Endodermal cell (in vitro differentiated cells): ENCODE data around the gene VTI1A. TPM values are rescaled to one million over a fixed set of nuclear protein-coding genes. Genes with fewer than 3 reads are reported as not detected.

ENCODE experiments used
- DNase-seq: peaks from one replicate; pipeline ENCODE4 v3.0.0-alpha.2; 2017
- H3K27ac ChIP-seq: 2 replicates; pipeline ENCODE4 v1.5.1; 2013; ENCODE audit warnings: mild to moderate bottlenecking, low read depth, low read length, moderate library complexity
- H3K27me3 ChIP-seq: 2 replicates; pipeline ENCODE4 v1.6.1; 2013; ENCODE audit warnings: mild to moderate bottlenecking, low read length, moderate library complexity; ENCODE audit not compliant: insufficient read depth, control insufficient read depth, poor library complexity, severe bottlenecking
- H3K36me3 ChIP-seq: 2 replicates; pipeline ENCODE4 v1.7.0; 2013; ENCODE audit warnings: mild to moderate bottlenecking, low read length, moderate library complexity; ENCODE audit not compliant: control insufficient read depth, insufficient read depth
- H3K4me1 ChIP-seq: one replicate; pipeline ENCODE4 v1.7.0; 2013; ENCODE audit warnings: low read length; ENCODE audit not compliant: control insufficient read depth, insufficient read depth
- H3K4me3 ChIP-seq: 2 replicates; pipeline ENCODE4 v1.5.1; 2013; ENCODE audit warnings: mild to moderate bottlenecking, low read length, moderate library complexity
- H3K9ac ChIP-seq: 2 replicates; pipeline ENCODE4 v1.6.1; 2013; ENCODE audit warnings: mild to moderate bottlenecking, low read length, moderate library complexity; ENCODE audit not compliant: poor library complexity, severe bottlenecking; ENCODE audit errors: extremely low read depth
- H3K9me3 ChIP-seq: 2 replicates; pipeline ENCODE4 v1.6.1; 2013; ENCODE audit warnings: mild to moderate bottlenecking, low read length, moderate library complexity; ENCODE audit not compliant: control insufficient read depth
- H3K27ac Mint-ChIP-seq: 2 replicates; pipeline ENCODE4 v1.8.0; 2020; ENCODE audit warnings: mixed read lengths
- H3K27me3 Mint-ChIP-seq: 2 replicates; pipeline ENCODE4 v1.8.0; 2021; ENCODE audit warnings: mild to moderate bottlenecking, mixed read lengths; ENCODE audit not compliant: insufficient read depth
- H3K36me3 Mint-ChIP-seq: 2 replicates; pipeline ENCODE4 v1.8.0; 2020; ENCODE audit warnings: low read depth, mixed read lengths
- H3K4me1 Mint-ChIP-seq: 2 replicates; pipeline ENCODE4 v1.8.0; 2020; ENCODE audit warnings: mixed read lengths
- H3K4me3 Mint-ChIP-seq: 2 replicates; pipeline ENCODE4 v1.8.0; 2020; ENCODE audit warnings: mild to moderate bottlenecking, moderate library complexity, mixed read lengths
- H3K9me3 Mint-ChIP-seq: 2 replicates; pipeline ENCODE4 v1.8.0; 2020; ENCODE audit warnings: mild to moderate bottlenecking, mixed read lengths
- WGBS, 2 experiments: methylation state at CpG; one replicate each; pipeline versions ENCODE4 v1.1.5 to v1.1.7; 2013; ENCODE audit warnings: missing lambda C conversion rate in 2 of 2, mixed read lengths in 1 of 2; ENCODE audit not compliant: insufficient coverage in 1 of 2, insufficient read length in 1 of 2; 5-methylcytosine and 5-hydroxymethylcytosine counted together
- total RNA-seq, 2 donors: library from RNA; stranded (reverse); fragmentation: NEBNext Ultra II Directional in 1 of 2; extraction: Animal tissue kit (Norgen Biotek cat#: 25700) in 1 of 2; gene quantifications; 2 replicates in 1 of 2; 3 replicates in 1 of 2; pipeline ENCODE4 v1.2.1, GENCODE V29; 2021
- TF ChIP-seq, protein P1 (sequence below): fragments of 200-600 bp; sonication (generic); conservative IDR thresholded peaks from 2 replicates; pipeline ENCODE4 v1.5.0; 2021; ENCODE audit warnings: antibody characterized with exemption, mild to moderate bottlenecking

The VTI1A gene
- total RNA-seq, 2 donors from 2014 or later, result 27.0 to 29.9 TPM

DNA sequence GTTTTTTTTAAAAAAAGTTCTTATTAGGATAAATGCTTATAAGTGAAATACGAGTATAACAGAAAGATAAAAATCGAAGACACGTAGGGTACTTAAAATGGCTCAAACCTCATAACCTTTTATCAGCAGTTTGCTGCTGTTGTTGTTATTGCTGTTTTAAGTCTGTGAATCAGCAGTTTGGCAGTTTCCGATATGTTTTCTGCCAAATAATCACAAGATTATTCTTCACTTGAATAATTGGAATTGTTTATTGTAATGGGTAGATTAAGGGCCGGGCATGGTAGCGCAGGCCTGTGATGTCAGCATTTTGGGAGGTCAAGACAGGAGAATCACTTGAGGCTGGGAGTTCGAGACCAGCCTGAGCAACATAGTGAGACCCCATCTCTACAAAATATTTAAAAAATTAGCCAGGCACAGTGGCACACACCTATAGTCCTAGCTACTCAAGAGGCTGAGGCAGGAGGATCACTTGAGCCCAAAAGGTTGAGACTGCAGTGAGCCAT is 177.6 kb downstream of the VTI1A start:
- no peaks in the 10 kb centered on the region for H3K4me1 ChIP-seq
- TF ChIP-seq, protein P1, sequence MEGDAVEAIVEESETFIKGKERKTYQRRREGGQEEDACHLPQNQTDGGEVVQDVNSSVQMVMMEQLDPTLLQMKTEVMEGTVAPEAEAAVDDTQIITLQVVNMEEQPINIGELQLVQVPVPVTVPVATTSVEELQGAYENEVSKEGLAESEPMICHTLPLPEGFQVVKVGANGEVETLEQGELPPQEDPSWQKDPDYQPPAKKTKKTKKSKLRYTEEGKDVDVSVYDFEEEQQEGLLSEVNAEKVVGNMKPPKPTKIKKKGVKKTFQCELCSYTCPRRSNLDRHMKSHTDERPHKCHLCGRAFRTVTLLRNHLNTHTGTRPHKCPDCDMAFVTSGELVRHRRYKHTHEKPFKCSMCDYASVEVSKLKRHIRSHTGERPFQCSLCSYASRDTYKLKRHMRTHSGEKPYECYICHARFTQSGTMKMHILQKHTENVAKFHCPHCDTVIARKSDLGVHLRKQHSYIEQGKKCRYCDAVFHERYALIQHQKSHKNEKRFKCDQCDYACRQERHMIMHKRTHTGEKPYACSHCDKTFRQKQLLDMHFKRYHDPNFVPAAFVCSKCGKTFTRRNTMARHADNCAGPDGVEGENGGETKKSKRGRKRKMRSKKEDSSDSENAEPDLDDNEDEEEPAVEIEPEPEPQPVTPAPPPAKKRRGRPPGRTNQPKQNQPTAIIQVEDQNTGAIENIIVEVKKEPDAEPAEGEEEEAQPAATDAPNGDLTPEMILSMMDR, result no peak
- H3K36me3 ChIP-seq, result no peaks in the 10 kb centered on the region
- Mint-ChIP-seq H3K4me3 (no peak overlapping the region), H3K27me3 (no peaks in the 10 kb centered on the region), H3K4me1 (no peaks in the 10 kb centered on the region), H3K36me3 (peaks cover 2% of the 10 kb centered on the region), H3K9me3 (no peaks in the 10 kb centered on the region), H3K27ac (no peak overlapping the region)
- H3K27ac ChIP-seq, result no peak overlapping the region
- no peak overlapping the region for H3K9ac ChIP-seq
- H3K9me3 ChIP-seq, result no peaks in the 10 kb centered on the region
- no peaks in the 10 kb centered on the region for H3K27me3 ChIP-seq
- DNase-seq, result no peak
- WGBS, 2 experiments, result 100% methylated on average over 4 to 7 of the region's 7 CpGs
- H3K4me3 ChIP-seq, result no peak overlapping the region

DNA sequence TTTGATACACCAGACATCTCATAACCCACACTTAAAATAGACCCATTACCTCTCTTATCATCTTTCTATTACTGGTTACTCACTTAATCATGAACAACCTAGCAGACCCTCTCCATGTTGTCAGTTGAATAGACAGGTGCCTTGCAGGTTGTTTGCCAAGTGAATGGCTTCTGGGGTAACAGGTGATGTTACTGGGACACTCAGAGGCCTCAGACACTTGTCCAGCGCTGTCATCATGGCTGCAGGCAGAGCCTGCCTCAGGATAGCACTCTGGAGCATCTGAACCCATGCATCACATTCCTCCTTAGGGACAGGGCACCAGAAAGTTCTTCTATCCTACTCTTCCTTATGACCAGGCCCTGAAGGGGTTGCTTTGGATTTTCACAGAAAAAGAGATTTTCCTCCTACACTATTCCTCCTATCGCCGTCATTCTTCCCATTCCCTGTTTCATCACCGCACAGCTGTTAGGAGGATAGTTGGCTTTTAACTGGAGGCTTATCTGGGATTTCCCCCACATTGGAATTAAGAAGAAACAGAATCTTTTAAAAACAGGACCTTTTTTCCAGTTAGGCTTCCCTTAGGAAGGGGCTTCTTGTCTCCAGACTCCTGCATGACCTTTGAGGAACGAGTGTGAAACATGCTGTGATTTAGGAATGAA is 182.1 kb downstream of the VTI1A start:
- Histone ChIP-seq H3K27ac (no peak overlapping the region), H3K9me3 (no peaks in the 10 kb centered on the region), H3K4me1 (no peaks in the 10 kb centered on the region), H3K27me3 (no peaks in the 10 kb centered on the region), H3K9ac (no peak overlapping the region), H3K36me3 (no peaks in the 10 kb centered on the region), H3K4me3 (no peak overlapping the region)
- peaks cover 1% of the 10 kb centered on the region for H3K36me3 Mint-ChIP-seq
- peaks cover 8% of the 10 kb centered on the region for H3K4me1 Mint-ChIP-seq
- 95 to 100% methylated on average over 2 to 5 of the region's 5 CpGs for WGBS, 2 experiments
- DNase-seq, result no peak
- H3K4me3 Mint-ChIP-seq, result no peak overlapping the region
- TF ChIP-seq, protein P1, result no peak
- no peaks in the 10 kb centered on the region for H3K9me3 Mint-ChIP-seq
- no peaks in the 10 kb centered on the region for H3K27me3 Mint-ChIP-seq
- no peak overlapping the region for H3K27ac Mint-ChIP-seq

GRCh38 chr10:112631501-112632400 is 184.7 kb downstream of the VTI1A start:
- no peaks in the 10 kb centered on the region for H3K4me1 ChIP-seq
- H3K27ac ChIP-seq, result no peak overlapping the region
- H3K4me3 ChIP-seq, result no peak overlapping the region
- Mint-ChIP-seq H3K9me3 (no peaks in the 10 kb centered on the region), H3K4me1 (peaks cover 9% of the 10 kb centered on the region), H3K36me3 (peaks cover 1% of the 10 kb centered on the region), H3K27ac (no peak overlapping the region), H3K4me3 (no peak overlapping the region), H3K27me3 (no peaks in the 10 kb centered on the region)
- H3K36me3 ChIP-seq, result no peaks in the 10 kb centered on the region
- 93 to 95% methylated on average over 6 to 8 of the region's 8 CpGs for WGBS, 2 experiments
- DNase-seq, result no peak
- TF ChIP-seq, protein P1, result no peak
- H3K9me3 ChIP-seq, result no peaks in the 10 kb centered on the region
- no peak overlapping the region for H3K9ac ChIP-seq
- H3K27me3 ChIP-seq, result no peaks in the 10 kb centered on the region
